Lung (tissue), 12 donors: ENCODE data around the gene DEAF1. TPM values are rescaled to one million over a fixed set of nuclear protein-coding genes. Genes with fewer than 3 reads are reported as not detected.

Source experiments
- ATAC-seq: fragments of 200-7000 bp; cut with Tn5 transposase; one replicate; pipeline ENCODE4 v1.9.1; 2020; ENCODE audit warnings: moderate number of reproducible peaks; ENCODE audit not compliant: insufficient read depth, low FRiP score
- DNase-seq, 3 donors: peaks; one replicate each; pipeline ENCODE4 v3.0.0-alpha.2; 2013 to 2017
- H3K27ac ChIP-seq, 2 donors: one replicate each; pipeline ENCODE4 v1.5.1; 2013; ENCODE audit warnings: mild to moderate bottlenecking in 2 of 2, moderate library complexity in 2 of 2, control low read depth in 1 of 2, inconsistent platforms in 1 of 2, low read depth in 1 of 2, low read length in 1 of 2
- H3K27me3 ChIP-seq, 3 donors: one replicate each; pipeline ENCODE4 v1.5.1; 2013; ENCODE audit warnings: low read length in 2 of 3; ENCODE audit not compliant: control insufficient read depth in 3 of 3, insufficient read depth in 3 of 3
- H3K36me3 ChIP-seq, 4 donors: one replicate each; pipeline ENCODE4 v1.5.1; 2013; ENCODE audit warnings: low read length in 4 of 4, mild to moderate bottlenecking in 1 of 4, moderate library complexity in 1 of 4; ENCODE audit not compliant: control insufficient read depth in 4 of 4, insufficient read depth in 4 of 4
- H3K4me1 ChIP-seq, 5 donors: one replicate each; pipeline ENCODE4 v1.5.1; 2013; ENCODE audit warnings: low read length in 5 of 5, mild to moderate bottlenecking in 2 of 5, moderate library complexity in 1 of 5; ENCODE audit not compliant: control insufficient read depth in 5 of 5, insufficient read depth in 5 of 5
- H3K4me3 ChIP-seq: one replicate; pipeline ENCODE4 v1.5.1; 2013; ENCODE audit warnings: mild to moderate bottlenecking, control low read depth, moderate library complexity
- H3K9ac ChIP-seq, 2 donors: one replicate each; pipeline ENCODE4 v1.5.1; 2013; ENCODE audit warnings: low read length in 2 of 2, control low read depth in 1 of 2; ENCODE audit not compliant: insufficient read depth in 1 of 2
- H3K9me3 ChIP-seq, 4 donors: one replicate each; pipeline ENCODE4 v1.5.1; 2013; ENCODE audit warnings: low read length in 3 of 4, mild to moderate bottlenecking in 1 of 4, moderate library complexity in 1 of 4; ENCODE audit not compliant: control insufficient read depth in 4 of 4, insufficient read depth in 3 of 4
- CTCF ChIP-seq: IDR thresholded peaks from 2 replicates; pipeline ENCODE4 v1.5.1; 2012; ENCODE audit warnings: mild to moderate bottlenecking; ENCODE audit errors: control extremely low read depth, extremely low read depth
- WGBS, 2 donors: extraction: QIAGEN DNeasy Blood & Tissue Kit; methylation state at CpG; one replicate each; pipeline ENCODE4 v1.1.7; 2013; 5-methylcytosine and 5-hydroxymethylcytosine counted together
- polyA plus RNA-seq, 2 donors: library from polyadenylated mRNA; stranded (reverse); fragments of 200-250 nt; gene quantifications; one replicate each; pipeline ENCODE4 v1.2.1, GENCODE V29; 2013
- total RNA-seq, 2 donors: library from RNA; depleted of rRNA in 1 of 2; stranded (reverse); fragments of >200 nt in 1 of 2; gene quantifications; one replicate each; pipeline ENCODE4 v1.2.1, GENCODE V29; 2014 to 2021
- donor health status: control.
- donor health status: control.
- donor health status: Bipolar disorder and iron deficiency.
- donor health status: healthy.
- donor health status: DM: yes; HTN: yes; CAD: no.

DEAF1 gene
- total and polyA plus RNA-seq, 4 donors, result 18.5 to 33.1 (median 22.3) TPM

GRCh38 chr11:704781-705645 is 10.0 kb upstream of the DEAF1 start:
- no peak for TF ChIP-seq CTCF
- Histone ChIP-seq H3K9me3 (no peaks in the 10 kb centered on the region), H3K36me3 (peaks cover 0 to 13% (median 3%) of the 10 kb centered on the region in 4 donors), H3K4me3 (no peak overlapping the region), H3K27ac (peak overlapping the region in 1 of 2 donors; percentile 78), H3K9ac (peak overlapping the region in 1 of 2 donors; percentile 25), H3K27me3 (peaks cover 0 to 4% (median 0%) of the 10 kb centered on the region in 3 donors), H3K4me1 (peaks cover 0 to 24% (median 0%) of the 10 kb centered on the region in 5 donors)
- DNase-seq (no peak), ATAC-seq (peak; percentile 54)
- 49 to 75% methylated on average over 23 to 27 of the region's 27 CpGs for WGBS, 2 donors

- Histone ChIP-seq H3K27ac (peak overlapping the region in 1 of 2 donors; percentile 78), H3K4me1 (peaks cover 0 to 21% (median 0%) of the 10 kb centered on the region in 5 donors), H3K27me3 (peaks cover 0 to 4% (median 0%) of the 10 kb centered on the region in 3 donors), H3K9me3 (no peaks in the 10 kb centered on the region), H3K36me3 (peaks cover 0 to 15% (median 7%) of the 10 kb centered on the region in 4 donors), H3K9ac (no peak overlapping the region), H3K4me3 (no peak overlapping the region)
- WGBS, 2 donors, result 86 to 95% methylated on average over 18 of the region's 18 CpGs
- DNase-seq (no peak), ATAC-seq (no peak)
- TF ChIP-seq CTCF, result no peak
Measured at GRCh38 chr11:704228-704674, 9.2 kb upstream of the DEAF1 start.

GRCh38 chr11:703506-703905 is 8.5 kb upstream of the DEAF1 start:
- no peaks in the 10 kb centered on the region for H3K9me3 ChIP-seq
- H3K27me3 ChIP-seq, result peaks cover 0 to 4% (median 0%) of the 10 kb centered on the region in 3 donors
- ATAC-seq (no peak), DNase-seq (no peak)
- peaks cover 0 to 15% (median 7%) of the 10 kb centered on the region in 4 donors for H3K36me3 ChIP-seq
- peak overlapping the region in 1 of 2 donors; percentile 68 for H3K27ac ChIP-seq
- WGBS, 2 donors, result 92 to 93% methylated on average over 9 of the region's 9 CpGs
- TF ChIP-seq CTCF, result no peak
- H3K4me1 ChIP-seq, result peaks cover 0 to 21% (median 0%) of the 10 kb centered on the region in 5 donors
- no peak overlapping the region for H3K4me3 ChIP-seq
- H3K9ac ChIP-seq, result no peak overlapping the region
